GM12872 (cell line): Measurements from ENCODE around the gene TES.

Experiments used
- CTCF ChIP-seq: IDR thresholded peaks from 3 replicates; pipeline ENCODE4 v1.5.1; 2011; ENCODE audit warnings: low read depth, mild to moderate bottlenecking, low read length, moderate library complexity; ENCODE audit not compliant: insufficient read depth

The TES gene

GRCh38 chr7:116306409-116307048, 96.2 kb downstream of the TES start:
- no peak for TF ChIP-seq CTCF

- no peak for TF ChIP-seq CTCF
These were observed 96.9 kb downstream of the TES start for GRCh38 chr7:116307253-116307652.
